ENCODE results near the gene PRPF6. TPM values are rescaled to one million over a fixed set of nuclear protein-coding genes. Genes with fewer than 3 reads are reported as not detected.

The PRPF6 gene
- total RNA-seq, 1 experiment from 2014 or later: 88.4 TPM

DNA sequence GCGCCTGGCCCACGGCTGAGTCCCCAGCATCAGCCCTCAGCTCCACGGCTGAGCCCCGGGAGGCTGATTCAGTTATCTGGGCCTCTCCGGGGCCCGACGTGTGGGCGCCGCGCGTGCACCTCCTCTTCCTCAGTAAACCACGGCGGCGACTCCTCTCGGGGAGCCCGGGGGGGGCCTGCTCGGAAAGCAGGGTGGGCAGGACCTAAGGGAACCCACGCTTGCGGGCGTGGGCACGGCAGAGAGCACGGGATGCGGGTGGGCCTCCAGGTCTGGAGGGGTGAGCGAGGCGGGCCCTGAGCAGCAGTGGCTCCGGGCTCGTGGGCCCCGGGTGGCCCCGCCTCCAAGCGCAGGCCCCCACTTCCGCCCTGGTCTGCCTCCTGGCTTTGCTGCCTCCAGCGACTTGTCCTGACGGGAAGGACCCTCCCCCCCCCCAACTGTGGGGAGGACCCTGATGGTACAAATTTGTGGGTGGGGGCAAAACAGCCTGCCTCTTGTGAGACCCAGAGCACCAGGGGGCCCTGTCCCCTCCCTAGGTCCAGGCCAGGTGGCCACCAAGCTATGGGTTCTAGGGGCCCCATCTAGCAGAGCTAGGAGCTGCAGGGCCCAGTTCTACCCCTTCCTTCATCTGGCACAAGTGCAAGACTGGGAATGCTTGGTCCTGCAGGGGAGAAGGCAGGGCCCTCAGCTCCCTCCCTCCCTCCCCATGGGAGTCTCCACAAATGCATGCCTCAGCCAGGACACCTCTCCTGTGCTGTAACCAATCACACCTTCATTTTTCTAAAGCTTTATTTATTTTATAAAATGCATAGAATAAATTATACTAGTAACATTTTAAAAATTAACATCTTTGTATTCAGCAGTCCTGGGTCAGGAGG is 41.6 kb upstream of the PRPF6 start:
- no peak for ATAC-seq
- intact Hi-C loops (cut with micrococcal nuclease; ENCODE audit: unreplicated experiment): no loop called here
- peaks cover 6% of the 10 kb centered on the region for H3K4me1 ChIP-seq (ENCODE audit: control insufficient read depth, insufficient read depth, low read length)
- no peaks in the 10 kb centered on the region for H3K27me3 ChIP-seq (ENCODE audit: control insufficient read depth, insufficient read depth, low read length)
- in situ Hi-C loops (cut with HindIII; ENCODE audit: low pct_unique_long_range_greater_than_20kb, low sequenced_read_pairs): no loop called here
- H3K27ac ChIP-seq (ENCODE audit: low read length): no peak overlapping the region
- POLR2A ChIA-PET: no interaction called here
- BruUV-seq (replicated peaks): no TSS peak
- H3K36me3 ChIP-seq (ENCODE audit: control insufficient read depth, insufficient read depth, low read length): no peaks in the 10 kb centered on the region; the same call in 1 of the 2 replicates
- no peak for TF ChIP-seq TCF7L2 (IDR thresholded peaks at IDR 0.05; ENCODE audit: low read depth, low read length)
- TF ChIP-seq SIN3A (IDR thresholded peaks at IDR 0.05; ENCODE audit: borderline replicate concordance, insufficient read depth, low read depth, low read length): no peak
- no peak for TF ChIP-seq POLR2AphosphoS5 (IDR thresholded peaks at IDR 0.05; ENCODE audit: low read depth, low read length)
- TF ChIP-seq, protein P1, sequence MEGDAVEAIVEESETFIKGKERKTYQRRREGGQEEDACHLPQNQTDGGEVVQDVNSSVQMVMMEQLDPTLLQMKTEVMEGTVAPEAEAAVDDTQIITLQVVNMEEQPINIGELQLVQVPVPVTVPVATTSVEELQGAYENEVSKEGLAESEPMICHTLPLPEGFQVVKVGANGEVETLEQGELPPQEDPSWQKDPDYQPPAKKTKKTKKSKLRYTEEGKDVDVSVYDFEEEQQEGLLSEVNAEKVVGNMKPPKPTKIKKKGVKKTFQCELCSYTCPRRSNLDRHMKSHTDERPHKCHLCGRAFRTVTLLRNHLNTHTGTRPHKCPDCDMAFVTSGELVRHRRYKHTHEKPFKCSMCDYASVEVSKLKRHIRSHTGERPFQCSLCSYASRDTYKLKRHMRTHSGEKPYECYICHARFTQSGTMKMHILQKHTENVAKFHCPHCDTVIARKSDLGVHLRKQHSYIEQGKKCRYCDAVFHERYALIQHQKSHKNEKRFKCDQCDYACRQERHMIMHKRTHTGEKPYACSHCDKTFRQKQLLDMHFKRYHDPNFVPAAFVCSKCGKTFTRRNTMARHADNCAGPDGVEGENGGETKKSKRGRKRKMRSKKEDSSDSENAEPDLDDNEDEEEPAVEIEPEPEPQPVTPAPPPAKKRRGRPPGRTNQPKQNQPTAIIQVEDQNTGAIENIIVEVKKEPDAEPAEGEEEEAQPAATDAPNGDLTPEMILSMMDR (IDR thresholded peaks at IDR 0.05): no peak
- TF ChIP-seq, protein P2, sequence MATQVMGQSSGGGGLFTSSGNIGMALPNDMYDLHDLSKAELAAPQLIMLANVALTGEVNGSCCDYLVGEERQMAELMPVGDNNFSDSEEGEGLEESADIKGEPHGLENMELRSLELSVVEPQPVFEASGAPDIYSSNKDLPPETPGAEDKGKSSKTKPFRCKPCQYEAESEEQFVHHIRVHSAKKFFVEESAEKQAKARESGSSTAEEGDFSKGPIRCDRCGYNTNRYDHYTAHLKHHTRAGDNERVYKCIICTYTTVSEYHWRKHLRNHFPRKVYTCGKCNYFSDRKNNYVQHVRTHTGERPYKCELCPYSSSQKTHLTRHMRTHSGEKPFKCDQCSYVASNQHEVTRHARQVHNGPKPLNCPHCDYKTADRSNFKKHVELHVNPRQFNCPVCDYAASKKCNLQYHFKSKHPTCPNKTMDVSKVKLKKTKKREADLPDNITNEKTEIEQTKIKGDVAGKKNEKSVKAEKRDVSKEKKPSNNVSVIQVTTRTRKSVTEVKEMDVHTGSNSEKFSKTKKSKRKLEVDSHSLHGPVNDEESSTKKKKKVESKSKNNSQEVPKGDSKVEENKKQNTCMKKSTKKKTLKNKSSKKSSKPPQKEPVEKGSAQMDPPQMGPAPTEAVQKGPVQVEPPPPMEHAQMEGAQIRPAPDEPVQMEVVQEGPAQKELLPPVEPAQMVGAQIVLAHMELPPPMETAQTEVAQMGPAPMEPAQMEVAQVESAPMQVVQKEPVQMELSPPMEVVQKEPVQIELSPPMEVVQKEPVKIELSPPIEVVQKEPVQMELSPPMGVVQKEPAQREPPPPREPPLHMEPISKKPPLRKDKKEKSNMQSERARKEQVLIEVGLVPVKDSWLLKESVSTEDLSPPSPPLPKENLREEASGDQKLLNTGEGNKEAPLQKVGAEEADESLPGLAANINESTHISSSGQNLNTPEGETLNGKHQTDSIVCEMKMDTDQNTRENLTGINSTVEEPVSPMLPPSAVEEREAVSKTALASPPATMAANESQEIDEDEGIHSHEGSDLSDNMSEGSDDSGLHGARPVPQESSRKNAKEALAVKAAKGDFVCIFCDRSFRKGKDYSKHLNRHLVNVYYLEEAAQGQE (IDR thresholded peaks at IDR 0.05; ENCODE audit: insufficient read depth in 1 of 2, low read depth in 2 of 2, low read length in 1 of 2): no peak
- no peak for DNase-seq (ENCODE audit: low read depth, low spot score)
- CTCF ChIA-PET: no interaction called here
- no peak overlapping the region for H3K4me3 ChIP-seq (ENCODE audit: low read depth in 2 of 2, low read length in 2 of 2)
- H3K9me3 ChIP-seq (ENCODE audit: control insufficient read depth, insufficient read depth, low read depth, low read length): no peaks in the 10 kb centered on the region

DNA sequence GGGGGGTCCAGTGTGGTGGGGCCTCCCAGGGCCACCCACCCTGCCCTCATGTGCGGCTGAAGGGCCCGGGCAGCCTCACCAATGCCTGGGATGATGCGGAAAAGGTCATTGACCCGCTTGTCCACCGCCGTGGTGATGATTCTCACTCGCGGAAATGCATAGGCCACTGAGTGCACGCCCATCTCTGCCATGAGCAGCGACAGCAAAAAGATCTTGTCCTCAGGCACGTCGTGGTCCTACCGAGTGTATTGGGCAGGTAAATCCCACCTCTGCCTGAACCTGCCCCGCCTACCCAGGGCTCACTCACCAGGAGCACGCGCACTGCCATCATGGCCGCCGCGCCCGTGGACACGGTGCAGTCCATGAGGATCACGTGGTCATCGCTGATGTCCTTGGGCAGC is 40.9 kb upstream of the PRPF6 start:
- no peak for ATAC-seq
- ChIA-PET POLR2A (no interaction called here), CTCF (no interaction called here)
- in situ Hi-C loops (cut with HindIII; ENCODE audit: low pct_unique_long_range_greater_than_20kb, low sequenced_read_pairs) (no loop called here), intact Hi-C loops (cut with micrococcal nuclease; ENCODE audit: unreplicated experiment) (no loop called here)
- no peak for DNase-seq (ENCODE audit: low read depth, low spot score)
- no peak overlapping the region for H3K4me3 ChIP-seq (ENCODE audit: low read depth in 2 of 2, low read length in 2 of 2)
- no peak for TF ChIP-seq POLR2AphosphoS5 (IDR thresholded peaks at IDR 0.05; ENCODE audit: low read depth, low read length)
- no peaks in the 10 kb centered on the region for H3K27me3 ChIP-seq (ENCODE audit: control insufficient read depth, insufficient read depth, low read length)
- H3K36me3 ChIP-seq (ENCODE audit: control insufficient read depth, insufficient read depth, low read length): no peaks in the 10 kb centered on the region; the same call in 1 of the 2 replicates
- H3K27ac ChIP-seq (ENCODE audit: low read length): no peak overlapping the region
- no peaks in the 10 kb centered on the region for H3K9me3 ChIP-seq (ENCODE audit: control insufficient read depth, insufficient read depth, low read depth, low read length)
- BruUV-seq (replicated peaks): no TSS peak
- H3K4me1 ChIP-seq (ENCODE audit: control insufficient read depth, insufficient read depth, low read length): peaks cover 6% of the 10 kb centered on the region
